Activated CD8-positive, alpha-beta T cell treated with anti-CD3 and anti-CD28 coated beads for 36 hours (primary cell): ENCODE data around the gene HBM. TPM values are rescaled to one million over a fixed set of nuclear protein-coding genes. Genes with fewer than 3 reads are reported as not detected.
"Not testable (repeated sequence)": the region's sequence is repeated elsewhere in the genome, so short reads cannot be mapped to it uniquely, and the experiment has no call there.

Source experiments
- ATAC-seq: fragments of 200-7000 bp; cut with Tn5 transposase; one replicate; pipeline ENCODE4 v1.10.0; 2021; ENCODE audit warnings: mild to moderate bottlenecking, moderate library complexity
- CTCF ChIA-PET: fragments of 350-600 bp; sonication (Branson Sonifier 250); formaldehyde crosslinking; loops from one replicate; lab custom pipeline; 2021; ENCODE audit warnings: antibody characterized with exemption; lab: Charles Lee
- POLR2A ChIA-PET: fragments of 350-600 bp; sonication (Branson Sonifier 250); formaldehyde crosslinking; loops from one replicate; lab custom pipeline; 2021; ENCODE audit warnings: antibody characterized with exemption; lab: Charles Lee
- DNase-seq: peaks from one replicate; pipeline ENCODE4 v3.0.0-alpha.2; 2020
- H3K27ac Mint-ChIP-seq: one replicate; pipeline ENCODE4 v1.8.0; 2021; ENCODE audit warnings: mild to moderate bottlenecking, mixed read lengths
- H3K27me3 Mint-ChIP-seq: one replicate; pipeline ENCODE4 v1.8.0; 2021; ENCODE audit warnings: mixed read lengths
- H3K36me3 Mint-ChIP-seq: one replicate; pipeline ENCODE4 v1.8.0; 2021; ENCODE audit warnings: low read depth, mixed read lengths
- H3K4me1 Mint-ChIP-seq: one replicate; pipeline ENCODE4 v1.8.0; 2021; ENCODE audit warnings: low read depth, mixed read lengths
- H3K4me3 Mint-ChIP-seq: one replicate; pipeline ENCODE4 v1.8.0; 2021; ENCODE audit warnings: mild to moderate bottlenecking, moderate library complexity, mixed read lengths
- H3K9me3 Mint-ChIP-seq: one replicate; pipeline ENCODE4 v1.8.0; 2021; ENCODE audit warnings: mixed read lengths
- CTCF ChIP-seq: fragments of 200-600 bp; IDR thresholded peaks from one replicate; pipeline ENCODE4 v1.8.0; 2022; ENCODE audit warnings: antibody characterized with exemption, mild to moderate bottlenecking
- intact Hi-C: fragments of 100-400 bp; cut with micrococcal nuclease; formaldehyde crosslinking; loops from one replicate; pipeline ENCODE4 v1.10.0; 2022
- total RNA-seq, 2 experiments: library from RNA; stranded (reverse); gene quantifications; one replicate each; pipeline ENCODE4 v1.2.3, GENCODE V29; 2021

HBM gene
- total RNA-seq, 2 experiments from 2014 or later, result not detected

GRCh38 chr16:152141-153128 is 13.3 kb upstream of the HBM start, which contains the start of gene HBZ:
HBZ (plus strand) TSS chr16:152644; CDS start chr16:152910, 266 bp downstream.
- CTCF ChIA-PET, result no interaction called here
- Mint-ChIP-seq H3K4me1 (peaks cover 7% of the 10 kb centered on the region), H3K4me3 (no peak within 1 kb of the TSS), H3K27me3 (peaks cover 17% of the 10 kb centered on the region), H3K27ac (no peak within 1 kb of the TSS), H3K9me3 (no peaks in the 10 kb centered on the region), H3K36me3 (no peaks in the 10 kb centered on the region)
- no peak for DNase-seq
- intact Hi-C loops, result no loop called here
- no peak for ATAC-seq
- no peak for TF ChIP-seq CTCF
- POLR2A ChIA-PET, result no interaction called here

GRCh38 chr16:153129-153521 is 12.7 kb upstream of the HBM start:
- H3K9me3 Mint-ChIP-seq, intact Hi-C loops, H3K4me3 Mint-ChIP-seq, H3K27ac Mint-ChIP-seq, POLR2A ChIA-PET, ATAC-seq, CTCF ChIA-PET, DNase-seq, H3K36me3 Mint-ChIP-seq, H3K4me1 Mint-ChIP-seq: not testable (repeated sequence)
- peaks cover 21% of the 10 kb centered on the region for H3K27me3 Mint-ChIP-seq

- H3K4me1 Mint-ChIP-seq, H3K36me3 Mint-ChIP-seq, POLR2A ChIA-PET, H3K9me3 Mint-ChIP-seq, intact Hi-C loops, CTCF ChIA-PET, H3K4me3 Mint-ChIP-seq, DNase-seq, H3K27ac Mint-ChIP-seq: not testable (repeated sequence)
- peaks cover 24% of the 10 kb centered on the region for H3K27me3 Mint-ChIP-seq
- ATAC-seq, result peak; percentile 75
These were observed 12.1 kb upstream of the HBM start for GRCh38 chr16:153550-154216.

- Mint-ChIP-seq H3K4me1 (peaks cover 7% of the 10 kb centered on the region), H3K36me3 (no peaks in the 10 kb centered on the region), H3K4me3 (peak overlapping the region; percentile 66), H3K27ac (no peak overlapping the region), H3K27me3 (peaks cover 28% of the 10 kb centered on the region), H3K9me3 (no peaks in the 10 kb centered on the region)
- TF ChIP-seq CTCF, result no peak
- POLR2A ChIA-PET, result no interaction called here
- intact Hi-C loops, result no loop called here
- CTCF ChIA-PET, result no interaction called here
- DNase-seq, result peak; percentile 50
- peak; percentile 59 for ATAC-seq
These were observed 11.4 kb upstream of the HBM start for GRCh38 chr16:154217-155030.

GRCh38 chr16:155031-155398 is 10.8 kb upstream of the HBM start:
- Mint-ChIP-seq H3K9me3 (no peaks in the 10 kb centered on the region), H3K36me3 (no peaks in the 10 kb centered on the region), H3K27me3 (peaks cover 30% of the 10 kb centered on the region), H3K4me1 (peaks cover 7% of the 10 kb centered on the region), H3K27ac (no peak overlapping the region), H3K4me3 (peak overlapping the region; percentile 66)
- DNase-seq (no peak), ATAC-seq (no peak)
- ChIA-PET POLR2A (no interaction called here), CTCF (interaction anchor here (1.6 kb wide), 1 partner anchor 90 kb away, joined by 7 read pairs; no protein-coding TSS in a partner anchor)
- no peak for TF ChIP-seq CTCF
- intact Hi-C loops, result no loop called here
